Lower lobe of right lung (tissue), 2 donors: Measurements from ENCODE around the gene PTPN14. TPM values are rescaled to one million over a fixed set of nuclear protein-coding genes. Genes with fewer than 3 reads are reported as not detected.

ENCODE experiments used
- ATAC-seq, 2 donors: fragments of 200-7000 bp; cut with Tn5 transposase; one replicate each; pipeline ENCODE4 v1.9.1; 2020 to 2022; ENCODE audit warnings: mild to moderate bottlenecking in 2 of 2, moderate library complexity in 2 of 2
- DNase-seq: peaks from one replicate; pipeline ENCODE4 v3.0.0-alpha.2; 2020
- H3K27ac ChIP-seq: fragments of 200-600 bp; one replicate; pipeline ENCODE4 v1.8.0; 2022
- H3K27me3 ChIP-seq: fragments of 200-600 bp; one replicate; pipeline ENCODE4 v1.8.0; 2022; ENCODE audit warnings: low read depth
- H3K36me3 ChIP-seq: fragments of 200-600 bp; one replicate; pipeline ENCODE4 v1.8.0; 2022; ENCODE audit warnings: mild to moderate bottlenecking
- H3K4me1 ChIP-seq: fragments of 200-600 bp; one replicate; pipeline ENCODE4 v1.8.0; 2022
- H3K4me3 ChIP-seq: fragments of 200-600 bp; one replicate; pipeline ENCODE4 v1.8.0; 2022; ENCODE audit warnings: mild to moderate bottlenecking
- H3K9me3 ChIP-seq: fragments of 200-600 bp; one replicate; pipeline ENCODE4 v1.8.0; 2022
- CTCF ChIP-seq: fragments of 200-600 bp; IDR thresholded peaks from one replicate; pipeline ENCODE4 v1.8.0; 2022; ENCODE audit warnings: antibody characterized with exemption, mild to moderate bottlenecking
- intact Hi-C: fragments of 100-400 bp; cut with DNase I; formaldehyde crosslinking; loops from one replicate; pipeline ENCODE4 v1.11.0; 2022
- total RNA-seq: library from RNA; stranded (reverse); fragmentation: NEBNext Ultra II Directional; extraction: Animal tissue kit (Norgen Biotek cat#: 25700); gene quantifications from one replicate; pipeline ENCODE4 v1.2.1, GENCODE V29; 2021
- donor health status: DM: no; HTN: yes; CAD: no; lungs with severe emphysema.

The PTPN14 gene
- total RNA-seq, 1 donor from 2014 or later: 34.1 TPM

- ATAC-seq (no peak), DNase-seq (no peak)
- no peak for TF ChIP-seq CTCF
- H3K27me3 ChIP-seq: no peaks in the 10 kb centered on the region
- H3K4me3 ChIP-seq: no peak overlapping the region
- no peaks in the 10 kb centered on the region for H3K9me3 ChIP-seq
- no peak overlapping the region for H3K27ac ChIP-seq
- intact Hi-C loops: no loop called here
- H3K36me3 ChIP-seq: no peaks in the 10 kb centered on the region
- no peaks in the 10 kb centered on the region for H3K4me1 ChIP-seq
These were observed 131.1 kb downstream of the PTPN14 start for GRCh38 chr1:214420341-214420740.

- Histone ChIP-seq H3K4me3 (no peak overlapping the region), H3K9me3 (no peaks in the 10 kb centered on the region), H3K27ac (no peak overlapping the region), H3K4me1 (no peaks in the 10 kb centered on the region), H3K27me3 (no peaks in the 10 kb centered on the region), H3K36me3 (no peaks in the 10 kb centered on the region)
- intact Hi-C loops: no loop called here
- DNase-seq: no peak
- TF ChIP-seq CTCF: no peak
- ATAC-seq: no peak
These were observed 131.8 kb downstream of the PTPN14 start for GRCh38 chr1:214419650-214420049.

GRCh38 chr1:214418391-214418790 is 133.0 kb downstream of the PTPN14 start:
- Histone ChIP-seq H3K4me1 (no peaks in the 10 kb centered on the region), H3K4me3 (no peak overlapping the region), H3K36me3 (no peaks in the 10 kb centered on the region), H3K9me3 (no peaks in the 10 kb centered on the region), H3K27ac (no peak overlapping the region), H3K27me3 (no peaks in the 10 kb centered on the region)
- TF ChIP-seq CTCF: no peak
- intact Hi-C loops: no loop called here
- no peak for ATAC-seq
- DNase-seq: no peak

GRCh38 chr1:214417545-214418210 is 133.7 kb downstream of the PTPN14 start:
- ATAC-seq (no peak), DNase-seq (no peak)
- H3K27me3 ChIP-seq: no peaks in the 10 kb centered on the region
- intact Hi-C loops: no loop called here
- H3K9me3 ChIP-seq: no peaks in the 10 kb centered on the region
- TF ChIP-seq CTCF: no peak
- H3K4me1 ChIP-seq: no peaks in the 10 kb centered on the region
- no peak overlapping the region for H3K27ac ChIP-seq
- no peak overlapping the region for H3K4me3 ChIP-seq
- no peaks in the 10 kb centered on the region for H3K36me3 ChIP-seq

GRCh38 chr1:214416858-214417257 is 134.5 kb downstream of the PTPN14 start:
- Histone ChIP-seq H3K27me3 (no peaks in the 10 kb centered on the region), H3K4me3 (no peak overlapping the region), H3K36me3 (no peaks in the 10 kb centered on the region), H3K4me1 (no peaks in the 10 kb centered on the region), H3K27ac (no peak overlapping the region), H3K9me3 (no peaks in the 10 kb centered on the region)
- intact Hi-C loops: no loop called here
- no peak for ATAC-seq
- no peak for DNase-seq
- no peak for TF ChIP-seq CTCF
